HG03354 (cell line): ENCODE data around the gene HLA-G.
"Not testable (repeated sequence)": the region's sequence is repeated elsewhere in the genome, so short reads cannot be mapped to it uniquely, and the experiment has no call there.

ENCODE experiments used
- ATAC-seq: cut with Tn5 transposase; IDR thresholded peaks from one replicate; pipeline ENCODE4 v1.9.1; 2021; ENCODE audit warnings: mild to moderate bottlenecking; ENCODE audit not compliant: unreplicated experiment, poor library complexity, severe bottlenecking

The HLA-G gene

DNA sequence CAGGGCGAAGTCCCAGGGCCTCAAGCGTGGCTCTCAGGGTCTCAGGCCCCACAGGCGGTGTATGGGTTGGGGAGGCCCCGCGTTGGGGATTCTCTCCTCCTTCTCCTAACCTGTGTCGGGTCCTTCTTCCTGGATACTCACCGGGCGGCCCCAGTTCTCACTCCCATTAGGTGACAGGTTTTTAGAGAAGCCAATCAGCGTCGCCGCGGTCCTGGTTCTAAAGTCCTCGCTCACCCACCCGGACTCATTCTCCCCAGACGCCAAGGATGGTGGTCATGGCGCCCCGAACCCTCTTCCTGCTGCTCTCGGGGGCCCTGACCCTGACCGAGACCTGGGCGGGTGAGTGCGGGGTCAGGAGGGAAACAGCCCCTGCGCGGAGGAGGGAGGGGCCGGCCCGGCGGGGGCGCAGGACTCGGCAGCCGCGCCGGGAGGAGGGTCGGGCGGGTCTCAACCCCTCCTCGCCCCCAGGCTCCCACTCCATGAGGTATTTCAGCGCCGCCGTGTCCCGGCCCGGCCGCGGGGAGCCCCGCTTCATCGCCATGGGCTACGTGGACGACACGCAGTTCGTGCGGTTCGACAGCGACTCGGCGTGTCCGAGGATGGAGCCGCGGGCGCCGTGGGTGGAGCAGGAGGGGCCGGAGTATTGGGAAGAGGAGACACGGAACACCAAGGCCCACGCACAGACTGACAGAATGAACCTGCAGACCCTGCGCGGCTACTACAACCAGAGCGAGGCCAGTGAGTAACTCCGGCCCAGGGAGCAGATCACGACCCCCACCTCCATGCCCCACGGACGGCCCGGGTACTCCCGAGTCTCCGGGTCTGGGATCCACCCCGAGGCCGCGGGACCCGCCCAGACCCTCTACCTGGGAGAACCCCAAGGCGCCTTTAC is at the start of gene HLA-G:
Gene HLA-G (plus strand): TSS at position 247 of the 892 bp plus-strand sequence. CDS start 20 bp downstream, at position 267.
- ATAC-seq, result no peak

DNA sequence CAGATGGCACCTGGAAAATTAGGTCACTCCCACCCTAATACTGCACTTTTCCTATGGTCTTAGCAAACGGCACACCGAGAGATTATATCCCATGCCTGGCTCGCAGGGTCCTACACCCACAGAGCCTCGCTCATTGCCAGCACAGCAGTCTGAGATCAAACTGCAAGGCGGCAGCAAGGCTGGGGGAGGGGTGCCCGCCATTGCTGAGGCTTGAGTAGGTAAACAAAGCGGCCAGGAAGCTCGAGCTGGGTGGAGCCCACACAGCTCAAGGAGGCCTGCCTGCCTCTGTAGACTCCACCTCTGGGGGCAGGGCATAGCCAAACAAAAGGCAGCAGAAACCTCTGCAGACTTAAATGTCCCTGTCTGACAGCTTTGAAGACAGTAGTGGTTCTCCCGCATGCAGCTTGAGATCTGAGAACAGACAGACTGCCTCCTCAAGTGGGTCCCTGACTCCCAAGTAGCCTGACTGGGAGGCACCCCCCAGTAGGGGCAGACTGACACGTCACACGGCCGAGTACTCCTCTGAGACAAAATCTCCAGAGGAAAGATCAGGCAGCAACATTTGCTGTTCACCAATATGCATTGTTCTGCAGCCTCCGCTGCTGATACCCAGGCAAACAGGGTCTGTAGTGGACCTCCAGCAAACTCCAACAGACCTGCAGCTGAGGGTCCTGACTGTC is 47.5 kb upstream of the HLA-G start:
- not testable (repeated sequence) for ATAC-seq

DNA sequence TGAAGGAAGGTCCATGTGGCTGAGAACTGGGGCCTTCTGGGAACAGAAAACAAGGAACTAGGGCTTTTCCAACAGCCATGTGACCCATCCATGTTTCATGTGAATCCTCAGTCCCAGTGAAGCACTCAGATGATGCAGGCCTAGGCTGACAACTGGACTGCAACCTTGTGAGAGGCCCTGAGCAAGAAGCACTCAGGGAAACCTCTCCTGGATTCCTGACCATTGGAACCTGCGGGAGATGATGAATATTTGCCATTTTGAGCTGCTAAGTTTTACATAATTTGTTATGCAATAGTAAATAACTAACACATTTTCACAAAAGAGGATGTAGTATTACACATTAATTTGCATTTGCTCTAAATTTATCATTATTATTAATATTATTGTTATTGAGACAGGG is 38.4 kb upstream of the HLA-G start:
- ATAC-seq, result no peak

DNA sequence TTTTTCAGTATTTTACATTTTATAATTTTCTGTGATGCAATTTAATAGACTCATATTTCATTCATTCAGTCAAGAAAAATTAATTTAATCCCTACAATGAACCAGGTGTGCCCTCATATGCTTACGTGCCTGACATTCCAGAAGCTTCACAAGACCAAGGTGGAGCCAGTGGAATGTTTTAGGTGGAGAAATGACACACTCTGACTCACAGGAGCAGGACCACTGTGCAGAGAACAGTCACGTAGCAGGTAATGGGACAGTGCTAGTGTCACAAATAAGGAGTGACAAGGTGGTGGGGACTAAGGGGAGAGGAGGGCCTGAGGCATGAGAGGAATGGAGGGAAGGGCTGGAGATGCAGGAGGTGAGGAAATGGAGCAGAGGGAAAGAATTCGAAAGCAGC is 37.0 kb upstream of the HLA-G start:
- ATAC-seq, result no peak

DNA sequence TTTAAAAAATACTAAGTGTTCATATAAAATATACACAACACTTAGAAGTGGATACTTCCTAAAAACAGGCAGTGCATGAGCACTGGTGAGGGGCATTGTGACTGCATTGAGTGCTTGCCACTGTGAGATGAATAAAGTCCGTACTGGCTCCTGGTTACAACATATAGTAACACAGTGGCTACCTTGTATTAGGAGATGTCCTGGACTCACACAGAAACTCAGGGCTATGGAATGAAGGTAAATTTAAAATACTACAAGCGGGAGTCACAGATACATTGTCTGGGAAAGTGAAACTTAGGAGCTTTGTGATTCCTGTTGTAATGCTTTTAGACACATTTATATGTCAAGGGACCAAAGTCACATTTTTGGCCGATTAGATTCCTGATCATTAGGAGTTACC is 36.5 kb upstream of the HLA-G start:
- ATAC-seq, result no peak

DNA sequence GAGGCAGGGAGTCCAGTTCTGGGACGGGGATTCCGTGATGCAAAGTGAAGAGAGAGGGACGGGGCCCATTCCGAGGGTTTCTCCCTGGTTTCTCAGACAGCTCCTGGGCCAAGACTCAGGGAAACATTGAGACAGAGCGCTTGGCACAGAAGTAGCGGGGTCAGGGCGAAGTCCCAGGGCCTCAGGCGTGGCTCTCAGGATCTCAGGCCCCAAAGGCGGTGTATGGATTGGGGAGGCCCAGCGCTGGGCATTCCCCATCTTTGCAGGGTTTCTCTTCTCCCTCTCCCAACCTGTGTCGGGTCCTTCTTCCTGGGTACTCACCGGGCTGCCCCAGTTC is 35.9 kb upstream of the HLA-G start:
- ATAC-seq, result no peak

DNA sequence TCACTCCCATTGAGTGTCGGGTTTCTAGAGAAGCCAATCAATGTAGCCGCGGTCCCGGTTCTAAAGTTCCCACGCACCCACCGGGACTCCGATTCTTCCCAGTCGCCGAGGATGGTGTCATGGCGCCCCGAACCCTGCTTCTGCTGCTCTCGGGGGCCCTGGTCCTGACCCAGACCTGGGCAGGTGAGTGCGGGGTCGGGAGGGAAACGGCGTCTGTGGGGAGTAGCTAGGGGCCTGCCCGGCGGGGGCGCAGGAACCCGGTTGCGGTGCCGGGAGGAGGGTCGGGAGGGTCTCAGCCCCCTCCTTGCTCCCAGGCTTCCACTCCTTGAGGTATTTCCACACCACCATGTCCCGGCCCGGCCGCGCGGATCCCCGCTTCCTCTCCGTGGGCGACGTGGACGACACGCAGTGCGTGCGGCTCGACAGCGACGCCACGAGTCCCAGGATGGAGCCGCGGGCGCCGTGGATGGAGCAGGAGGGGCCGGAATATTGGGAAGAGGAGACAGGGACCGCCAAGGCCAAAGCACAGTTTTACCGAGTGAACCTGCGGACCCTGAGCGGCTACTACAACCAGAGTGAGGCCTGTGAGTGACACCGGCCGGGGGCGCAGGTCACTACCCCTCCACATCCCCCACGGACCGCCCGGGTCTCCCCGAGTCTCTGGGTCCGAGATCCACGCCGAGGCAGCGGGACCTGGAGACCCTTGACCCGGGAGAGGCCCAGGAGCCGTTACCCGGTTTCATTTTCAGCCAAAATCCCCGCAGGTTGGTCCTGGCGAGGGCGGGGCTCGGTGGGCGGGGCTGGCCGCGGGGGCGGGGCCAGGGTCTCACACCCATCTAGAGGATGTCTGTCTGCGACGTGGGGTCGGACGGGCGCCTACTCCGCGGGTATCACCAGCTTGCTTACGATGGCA is 35.2 kb upstream of the HLA-G start:
- ATAC-seq, result no peak

DNA sequence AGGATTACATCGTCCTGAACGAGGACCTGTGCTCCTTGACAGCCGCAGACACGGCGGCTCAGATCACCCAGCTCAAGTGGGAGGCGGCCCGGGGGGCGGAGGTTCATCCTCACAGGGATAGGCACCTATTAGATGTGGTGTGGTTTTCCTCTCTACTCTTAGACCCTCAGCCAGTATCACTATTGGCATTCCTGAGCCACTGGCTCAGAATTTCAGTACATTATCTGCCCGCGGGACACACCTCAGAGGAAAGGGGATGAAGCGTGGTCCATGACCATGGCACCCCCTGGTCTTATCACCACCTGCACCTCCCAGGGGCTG is 34.6 kb upstream of the HLA-G start:
- ATAC-seq, result no peak

DNA sequence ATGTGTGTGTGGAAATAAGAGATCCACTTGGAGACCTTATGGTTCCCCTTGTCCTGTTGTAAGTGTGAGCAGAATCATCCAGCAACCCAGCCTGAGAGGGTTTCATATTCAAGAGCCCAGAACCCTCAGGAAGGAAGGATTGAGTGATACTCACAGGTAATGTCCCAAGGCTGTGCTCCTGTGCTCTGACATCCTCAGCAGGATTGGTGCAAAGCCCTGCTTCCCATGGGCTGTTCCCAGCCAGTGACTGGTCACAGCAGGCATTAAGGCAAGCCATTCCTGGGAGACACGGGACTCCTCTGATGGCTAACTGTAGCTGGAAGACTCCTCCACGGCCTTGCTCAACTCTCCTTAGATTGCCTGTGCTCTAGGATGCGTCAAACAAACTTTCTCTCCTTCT is 33.8 kb upstream of the HLA-G start:
- ATAC-seq, result no peak

DNA sequence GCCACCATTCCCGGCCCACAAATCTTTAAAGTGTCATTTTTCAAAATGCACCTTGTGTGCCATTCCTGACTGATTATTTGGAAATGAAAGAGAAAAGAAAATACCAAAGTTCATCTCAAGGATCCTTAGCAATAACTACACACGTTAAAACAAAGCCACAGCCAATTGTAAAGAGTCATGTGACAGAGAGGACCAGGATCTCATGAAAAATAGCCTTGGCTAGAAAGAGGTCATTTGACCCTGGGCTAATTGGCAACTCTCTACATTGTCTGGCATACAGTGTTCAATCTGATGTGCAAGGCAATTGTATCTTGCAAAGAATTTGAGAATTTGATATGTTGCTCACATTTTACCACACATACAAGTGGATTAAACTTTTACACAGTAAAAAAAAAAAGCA is 31.6 kb upstream of the HLA-G start:
- ATAC-seq, result no peak

DNA sequence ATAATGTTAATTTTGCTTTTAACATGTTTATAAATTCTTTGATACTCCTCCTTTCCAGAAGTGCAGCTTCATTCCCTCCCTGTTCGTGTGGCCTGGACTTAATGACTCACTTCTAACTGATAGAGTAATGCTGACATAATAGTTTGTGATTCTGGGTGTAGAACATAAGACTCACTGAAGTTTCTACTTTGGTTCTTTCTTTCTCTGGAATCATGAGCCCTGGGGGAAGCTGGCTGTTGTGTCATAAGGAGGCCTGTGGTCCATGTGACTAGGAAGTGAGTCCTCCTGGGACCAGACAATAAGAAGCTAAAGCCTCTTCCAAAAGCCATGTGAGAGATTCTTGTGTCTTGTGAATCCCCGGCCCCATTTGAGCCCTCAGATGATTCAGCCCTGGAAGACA is 30.5 kb upstream of the HLA-G start:
- ATAC-seq, result no peak

DNA sequence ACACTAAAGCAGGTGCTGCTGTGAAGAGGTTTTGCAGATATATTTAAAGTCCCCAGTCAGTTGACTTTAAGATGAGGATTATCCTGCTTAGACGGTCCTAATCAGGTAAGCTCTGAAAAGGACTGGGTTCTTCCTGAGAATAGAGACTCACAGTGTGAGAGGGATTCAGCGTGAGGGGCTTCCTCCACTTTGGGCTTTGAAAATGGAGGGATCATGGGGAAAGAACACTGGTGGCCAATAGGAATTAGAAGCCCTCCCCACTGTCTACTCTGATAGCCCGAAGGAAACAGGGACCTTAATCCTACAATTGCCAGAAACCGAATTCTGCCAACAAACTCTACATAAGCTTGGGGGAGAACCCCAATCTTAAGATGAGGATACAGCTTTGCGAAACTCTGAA is 29.7 kb upstream of the HLA-G start:
- no peak for ATAC-seq

DNA sequence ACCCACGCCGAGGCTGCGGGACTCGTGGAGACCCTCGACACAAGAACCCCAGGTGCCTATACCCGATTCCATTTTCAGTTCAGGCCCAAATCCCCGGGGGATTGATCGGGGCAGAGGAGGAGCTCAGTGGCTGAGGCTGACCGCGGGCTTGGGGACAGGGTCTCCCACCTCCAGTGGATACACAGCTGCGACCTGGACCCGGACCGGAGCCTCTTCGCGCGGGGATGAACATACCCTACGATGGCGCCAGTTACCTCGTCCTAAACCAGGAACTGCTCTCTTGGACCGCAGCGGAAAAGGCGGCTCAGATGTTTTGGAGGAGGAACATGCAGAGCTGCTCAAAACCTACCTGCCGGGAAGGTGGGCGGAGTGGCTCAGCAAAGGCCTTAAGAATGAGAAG is 27.4 kb upstream of the HLA-G start:
- no peak for ATAC-seq

DNA sequence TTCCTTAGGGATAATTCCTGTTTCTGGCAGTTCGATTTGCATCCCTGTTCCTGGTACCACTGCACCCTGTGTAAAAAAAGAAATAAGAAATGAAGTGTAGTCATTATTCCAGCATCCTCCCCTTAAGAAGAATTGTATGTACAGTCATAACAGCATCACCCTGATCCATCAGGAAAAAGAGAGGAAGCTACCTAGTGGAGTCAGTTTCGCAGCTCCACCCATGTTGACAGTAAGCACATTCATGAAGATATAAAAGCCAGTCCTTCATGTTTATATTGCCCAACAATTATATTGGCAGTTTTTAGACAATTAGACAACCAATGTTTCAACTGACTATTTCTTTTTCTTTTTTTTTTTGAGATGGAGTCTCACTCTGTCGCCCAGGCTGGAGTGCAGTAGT is 21.2 kb upstream of the HLA-G start:
- ATAC-seq, result no peak

DNA sequence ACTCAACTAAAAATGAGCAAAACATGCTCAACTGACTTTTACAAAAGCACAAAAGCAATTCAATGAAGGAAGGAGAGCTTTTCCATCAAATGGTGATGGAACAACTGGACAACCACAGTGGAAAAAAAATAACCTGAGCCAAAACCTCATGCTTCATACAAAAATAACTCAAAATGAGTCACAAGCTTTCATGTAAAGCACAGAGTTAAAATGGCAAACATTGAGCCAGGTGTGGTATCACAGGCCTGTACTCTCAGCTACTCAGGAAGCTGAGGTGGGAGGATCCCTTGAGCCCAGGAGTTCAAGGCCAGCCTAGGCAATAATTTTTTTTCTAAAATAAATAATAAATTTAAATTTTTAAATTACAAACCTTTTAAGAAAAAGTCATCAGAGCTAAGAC is 18.4 kb upstream of the HLA-G start:
- ATAC-seq, result no peak

DNA sequence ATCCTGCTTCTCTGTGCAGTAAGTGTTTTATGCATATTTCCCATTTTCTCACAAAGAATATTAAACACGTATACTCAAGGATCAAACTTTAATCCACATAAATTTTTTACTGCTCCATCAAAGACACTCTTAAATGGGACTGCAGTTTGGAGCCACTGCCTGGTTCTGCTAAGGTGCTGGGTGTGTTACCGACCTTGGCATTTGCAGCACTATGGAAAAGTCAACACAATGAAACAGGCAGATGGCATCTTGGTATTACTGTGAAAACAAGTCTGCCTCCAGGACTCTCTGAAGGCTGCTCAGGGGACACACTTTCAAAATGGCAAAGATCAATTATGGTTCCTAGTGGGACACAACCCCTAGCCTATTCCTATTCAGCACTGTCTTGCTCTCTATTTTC is 17.3 kb upstream of the HLA-G start:
- no peak for ATAC-seq

DNA sequence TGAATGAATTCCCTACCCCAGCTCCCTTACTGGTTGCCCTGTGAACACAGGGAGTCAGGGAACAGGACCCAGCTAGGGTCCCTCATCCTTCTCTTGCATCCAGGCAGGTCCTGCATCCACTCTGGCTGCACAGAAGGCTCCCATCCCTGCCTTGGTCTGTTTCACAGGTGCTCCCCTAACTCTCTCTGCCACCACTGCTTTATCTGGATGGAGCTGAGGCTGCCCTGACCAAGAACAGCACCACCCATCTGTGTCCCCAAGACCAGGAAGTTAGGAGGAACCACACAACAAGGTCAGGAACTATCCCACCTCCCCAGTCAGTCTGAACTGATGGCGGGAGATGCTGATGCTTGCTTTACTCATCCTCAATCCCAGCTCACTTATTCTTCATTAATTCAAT is 16.2 kb upstream of the HLA-G start:
- no peak for ATAC-seq

DNA sequence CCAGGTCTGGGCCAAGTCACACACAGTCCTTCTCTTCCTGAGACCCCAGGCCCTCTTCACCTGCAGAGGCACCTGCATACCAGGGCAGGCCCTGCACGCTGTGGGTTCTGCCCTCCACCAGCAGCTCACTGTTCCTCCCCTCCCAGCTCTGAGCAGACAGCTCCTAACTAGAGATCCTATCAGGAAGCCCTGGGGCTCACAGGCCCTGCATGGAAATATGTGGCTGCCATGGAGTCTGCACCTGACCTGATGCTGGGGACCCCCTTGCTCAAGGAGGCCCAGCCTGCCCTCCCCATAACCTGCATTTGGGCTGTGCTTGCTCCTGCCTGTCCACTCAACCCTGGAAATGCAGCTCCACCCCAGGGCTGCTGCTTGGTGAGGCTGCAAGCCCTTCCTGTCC is 14.6 kb upstream of the HLA-G start:
- no peak for ATAC-seq

DNA sequence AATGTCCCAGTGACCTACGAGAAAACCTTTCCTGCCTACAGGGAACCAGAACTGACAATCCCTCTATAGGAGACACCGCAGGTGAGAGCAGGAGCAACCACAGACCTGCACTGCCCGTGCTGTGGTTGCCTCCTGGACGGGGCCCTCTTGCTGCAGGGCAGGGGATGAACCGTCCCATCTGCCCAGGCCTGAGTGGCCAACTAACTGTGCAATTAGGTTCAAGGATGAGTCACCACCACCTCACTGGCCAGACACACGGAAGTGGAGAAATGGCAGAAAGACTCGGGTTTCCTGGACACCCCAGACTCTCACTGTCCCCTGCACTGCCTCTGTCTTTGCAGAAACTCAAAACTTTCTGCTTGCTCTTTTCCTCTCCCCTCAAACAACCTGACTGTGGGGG is 13.8 kb upstream of the HLA-G start:
- ATAC-seq, result no peak

DNA sequence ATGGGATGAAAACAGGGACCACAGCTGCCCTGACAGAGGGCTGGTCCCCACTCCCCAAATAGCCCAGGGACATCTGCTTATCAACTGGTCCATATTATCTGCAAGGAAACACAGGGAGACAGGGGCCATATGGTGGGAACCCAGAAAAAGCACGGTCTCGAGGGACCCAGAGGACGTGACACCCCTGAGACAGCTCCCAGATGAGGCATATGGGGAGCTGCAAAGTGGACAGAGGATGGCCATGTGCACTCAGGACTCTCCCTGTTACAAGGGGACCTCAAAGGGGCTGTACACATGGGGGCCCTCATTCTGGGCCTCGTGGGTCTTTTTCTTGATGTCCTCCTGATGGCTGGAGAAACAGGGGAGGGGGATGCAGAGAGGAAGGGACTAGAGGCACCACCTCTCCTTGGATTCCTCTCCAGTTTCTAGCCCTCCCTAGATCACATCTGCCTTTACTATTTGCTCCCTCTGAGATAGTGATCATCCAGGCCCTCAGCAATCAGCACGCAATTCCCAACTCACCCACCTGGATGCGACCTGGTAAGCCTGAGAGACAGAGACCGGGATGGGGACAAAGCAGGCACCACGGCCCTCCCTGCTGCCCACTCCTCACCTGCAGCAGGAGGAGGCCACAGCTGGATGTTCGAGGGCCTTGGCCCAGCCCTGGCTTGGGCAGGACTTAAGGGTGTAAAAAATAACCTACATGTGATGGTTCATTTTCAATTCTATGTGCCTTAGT is 13.1 kb upstream of the HLA-G start:
- ATAC-seq, result no peak
